SH-SY5Y (cell line): ENCODE measurements around the gene RASIP1.

Source experiments
- GATA2 ChIP-seq: IDR thresholded peaks from 2 replicates; pipeline ENCODE4 v1.6.1; 2011; ENCODE audit warnings: mild to moderate bottlenecking, low read depth, low read length
- GATA3 ChIP-seq: IDR thresholded peaks from 2 replicates; pipeline ENCODE4 v1.6.1; 2011; ENCODE audit warnings: low read depth, mild to moderate bottlenecking, low read length, moderate library complexity

The RASIP1 gene

GRCh38 chr19:48674921-48675824, 65.2 kb downstream of the RASIP1 start:
- TF ChIP-seq GATA2, result no peak
- TF ChIP-seq GATA3, result no peak

DNA sequence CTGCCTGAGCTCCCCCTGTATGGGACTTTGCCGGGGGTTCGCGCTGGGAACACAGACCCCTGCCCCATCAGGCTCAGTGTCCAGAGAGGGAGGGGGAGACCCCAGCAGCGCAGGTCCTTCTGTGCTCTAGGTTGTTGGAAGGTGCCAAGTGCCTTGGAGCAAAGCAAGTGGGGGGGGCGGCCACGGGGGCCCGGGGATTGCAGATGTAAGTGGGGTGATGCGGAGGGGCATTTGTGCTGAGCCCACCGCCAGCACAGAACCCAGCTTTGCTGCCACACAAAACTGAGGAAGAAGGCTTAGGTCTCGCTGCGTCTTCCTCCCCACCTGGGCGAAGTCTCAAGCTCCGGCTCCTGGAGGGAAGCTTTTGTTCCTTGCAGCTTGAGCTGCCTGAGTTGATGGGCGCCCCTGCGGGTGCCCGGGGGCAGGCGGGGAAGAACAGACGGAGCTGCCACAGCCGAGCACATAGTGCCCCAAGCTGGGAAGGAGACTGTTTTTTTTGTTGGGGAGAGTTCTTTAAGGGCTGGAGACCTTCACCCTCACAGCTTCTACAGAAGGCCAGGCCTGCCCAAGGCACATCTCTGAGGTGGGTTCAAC, 66.1 kb downstream of the RASIP1 start:
- TF ChIP-seq GATA2, result no peak
- TF ChIP-seq GATA3, result no peak

DNA sequence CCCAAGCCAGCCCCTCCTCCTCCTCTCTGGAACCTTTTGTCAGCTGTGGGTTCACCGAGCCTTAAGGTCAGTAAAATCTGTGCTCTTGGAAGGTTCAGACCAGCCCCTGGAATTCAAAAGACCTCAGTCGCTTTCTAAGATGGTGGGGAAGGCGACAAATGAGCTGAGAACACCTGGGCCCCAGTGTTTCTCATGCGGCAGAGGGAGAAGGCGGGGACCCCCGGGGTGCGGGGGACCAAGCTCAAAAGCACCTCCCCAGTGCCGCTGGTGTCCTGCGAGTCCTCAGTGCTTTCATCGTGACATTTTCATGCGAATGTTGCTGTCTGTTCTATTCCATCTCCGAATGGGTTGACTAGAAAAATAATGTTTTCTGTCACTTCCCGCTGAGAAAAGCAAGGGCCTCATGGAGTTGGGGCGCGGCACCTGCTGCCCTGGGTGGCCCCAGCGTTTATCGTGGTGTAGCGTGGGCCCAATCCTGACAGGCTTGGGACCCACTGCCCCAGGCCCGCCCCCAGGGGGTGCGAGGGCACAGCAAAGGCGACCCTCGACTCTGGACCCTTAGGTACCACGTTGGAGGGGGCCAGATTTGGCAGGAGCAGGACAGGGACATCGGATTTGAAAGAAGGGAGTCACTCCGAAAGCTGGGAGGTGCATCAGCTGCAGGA, 66.8 kb downstream of the RASIP1 start:
- TF ChIP-seq GATA3, result no peak
- TF ChIP-seq GATA2, result no peak

GRCh38 chr19:48672994-48673393, 67.4 kb downstream of the RASIP1 start, which contains the start of gene NTN5:
NTN5 (minus strand) TSS chr19:48673017; CDS start chr19:48670986, 2,031 bp downstream.
- TF ChIP-seq GATA3 (no peak), GATA2 (no peak)

- TF ChIP-seq GATA2, result no peak
- TF ChIP-seq GATA3, result no peak
Observed at GRCh38 chr19:48671446-48671995, 68.9 kb downstream of the RASIP1 start.

- TF ChIP-seq GATA3 (no peak), GATA2 (no peak)
Observed at GRCh38 chr19:48670699-48671445, 69.5 kb downstream of the RASIP1 start.
